SK-N-SH treated with all-trans-retinoic acid at 6 μM for 48 hours (cell line): ENCODE data around the gene ACBD6.

ENCODE experiments used
- ATAC-seq: fragments of 200-7000 bp; cut with Tn5 transposase; 3 replicates; pipeline ENCODE4 v1.9.1; 2020; ENCODE audit warnings: mild to moderate bottlenecking, moderate library complexity
- ARNTL ChIP-seq: fragments of 450-650 bp; formaldehyde crosslinking; IDR thresholded peaks from 2 replicates; pipeline ENCODE4 v1.5.0; 2020; ENCODE audit warnings: low read depth, mild to moderate bottlenecking, moderate library complexity, borderline replicate concordance
- CREB5 ChIP-seq: fragments of 250-450 bp; sonication (Bioruptor Pico); IDR thresholded peaks from 2 replicates; pipeline ENCODE4 v1.5.1; 2020; ENCODE audit warnings: low read depth, mild to moderate bottlenecking, moderate library complexity
- CSDC2 ChIP-seq: fragments of 250-450 bp; sonication (Bioruptor Pico); IDR thresholded peaks from 2 replicates; pipeline ENCODE4 v1.5.0; 2020; ENCODE audit warnings: mild to moderate bottlenecking, moderate library complexity
- CSRNP3 ChIP-seq: fragments of 250-450 bp; sonication (Bioruptor Pico); IDR thresholded peaks from 2 replicates; pipeline ENCODE4 v1.5.1; 2021; ENCODE audit warnings: mild to moderate bottlenecking, moderate library complexity
- GLIS3 ChIP-seq: fragments of 250-450 bp; sonication (Bioruptor Pico); IDR thresholded peaks from 2 replicates; pipeline ENCODE4 v1.5.0; 2020; ENCODE audit warnings: mild to moderate bottlenecking, moderate library complexity
- ISL1 ChIP-seq: fragments of 250-450 bp; sonication (Bioruptor Pico); IDR thresholded peaks from 2 replicates; pipeline ENCODE4 v2.1.2; 2022; ENCODE audit warnings: mild to moderate bottlenecking, moderate library complexity
- OSR1 ChIP-seq: fragments of 250-450 bp; sonication (Bioruptor Pico); IDR thresholded peaks from 2 replicates; pipeline ENCODE4 v1.8.0; 2022; ENCODE audit warnings: moderate library complexity, mild to moderate bottlenecking, inconsistent platforms
- PATZ1 ChIP-seq: fragments of 250-450 bp; sonication (Bioruptor Pico); IDR thresholded peaks from 2 replicates; pipeline ENCODE4 v1.8.0; 2020; ENCODE audit warnings: mild to moderate bottlenecking, moderate library complexity, borderline replicate concordance
- POU6F1 ChIP-seq: fragments of 250-450 bp; sonication (Bioruptor Pico); IDR thresholded peaks from 2 replicates; pipeline ENCODE4 v1.8.0; 2021; ENCODE audit warnings: low read depth, mild to moderate bottlenecking, moderate library complexity, borderline replicate concordance
- PPARA ChIP-seq: fragments of 250-450 bp; sonication (Bioruptor Pico); IDR thresholded peaks from 2 replicates; pipeline ENCODE4 v1.5.0; 2020; ENCODE audit warnings: mild to moderate bottlenecking, borderline replicate concordance
- RARB ChIP-seq: fragments of 250-450 bp; sonication (Bioruptor Pico); IDR thresholded peaks from 2 replicates; pipeline ENCODE4 v1.8.0; 2021; ENCODE audit warnings: mild to moderate bottlenecking, moderate library complexity
- SNAI2 ChIP-seq: fragments of 250-450 bp; sonication (Bioruptor Pico); IDR thresholded peaks from 2 replicates; pipeline ENCODE4 v1.5.0; 2020; ENCODE audit warnings: mild to moderate bottlenecking, moderate library complexity
- TCF4 ChIP-seq: fragments of 250-450 bp; sonication (Bioruptor Pico); IDR thresholded peaks from 2 replicates; pipeline ENCODE4 v1.8.0; 2021; ENCODE audit warnings: mild to moderate bottlenecking, moderate library complexity, borderline replicate concordance
- TSHZ2 ChIP-seq: fragments of 250-450 bp; sonication (Bioruptor Pico); IDR thresholded peaks from 2 replicates; pipeline ENCODE4 v1.5.0; 2020; ENCODE audit warnings: mild to moderate bottlenecking, moderate library complexity
- ZFP3 ChIP-seq: fragments of 250-450 bp; sonication (Bioruptor Pico); IDR thresholded peaks from 2 replicates; pipeline ENCODE4 v1.5.0; 2020; ENCODE audit warnings: mild to moderate bottlenecking, moderate library complexity
- ZFP30 ChIP-seq: fragments of 450-650 bp; formaldehyde crosslinking; IDR thresholded peaks from 2 replicates; pipeline ENCODE4 v1.5.0; 2022; ENCODE audit warnings: mild to moderate bottlenecking, moderate library complexity
- ZNF70 ChIP-seq: fragments of 450-650 bp; formaldehyde crosslinking; IDR thresholded peaks from 2 replicates; pipeline ENCODE4 v1.5.0; 2020; ENCODE audit warnings: mild to moderate bottlenecking, moderate library complexity
- ZNF8 ChIP-seq: fragments of 450-650 bp; formaldehyde crosslinking; IDR thresholded peaks from 2 replicates; pipeline ENCODE4 v1.5.0; 2020; ENCODE audit warnings: mild to moderate bottlenecking, moderate library complexity

ACBD6 gene

GRCh38 chr1:180507795-180508724 lies 5.7 kb upstream of the ACBD6 start:
- TF ChIP-seq TCF4 (no peak), ZFP3 (CRISPR knock-in tag) (no peak), RARB (CRISPR knock-in tag) (no peak), SNAI2 (CRISPR knock-in tag) (no peak), ISL1 (CRISPR knock-in tag) (no peak), ARNTL (CRISPR knock-in tag) (no peak)
- ATAC-seq: peak; percentile 16; the same call in 1 of the 3 replicates

- ATAC-seq: no peak
- TF ChIP-seq ISL1 (CRISPR knock-in tag) (no peak), CSDC2 (no peak), SNAI2 (CRISPR knock-in tag) (no peak), ZFP30 (CRISPR knock-in tag) (no peak), RARB (CRISPR knock-in tag) (no peak), ZFP3 (CRISPR knock-in tag) (no peak)
- TF ChIP-seq, all 23 proteins: peak for 0
Observed at GRCh38 chr1:180505732-180506335, 3.5 kb upstream of the ACBD6 start.

GRCh38 chr1:180504186-180504585 lies 1.8 kb upstream of the ACBD6 start:
- no peak for TF ChIP-seq OSR1
- no peak for TF ChIP-seq TCF4
- TF ChIP-seq GLIS3 (CRISPR knock-in tag): no peak
- no peak for TF ChIP-seq ZNF8
- no peak for TF ChIP-seq RARB (CRISPR knock-in tag)
- no peak for TF ChIP-seq POU6F1
- TF ChIP-seq ZNF70 (CRISPR knock-in tag): no peak
- no peak for TF ChIP-seq PPARA (CRISPR knock-in tag)
- TF ChIP-seq CREB5: no peak
- TF ChIP-seq ZFP3 (CRISPR knock-in tag): no peak
- no peak for TF ChIP-seq PATZ1 (CRISPR knock-in tag)
- TF ChIP-seq ZFP30 (CRISPR knock-in tag): no peak
- no peak for TF ChIP-seq TSHZ2 (CRISPR knock-in tag)
- TF ChIP-seq CSRNP3: no peak
- ATAC-seq: no peak
